ENCODE results near the gene SOX8.
"Not testable (repeated sequence)": the region's sequence is repeated elsewhere in the genome, so short reads cannot be mapped to it uniquely, and the experiment has no call there.

The SOX8 gene

DNA sequence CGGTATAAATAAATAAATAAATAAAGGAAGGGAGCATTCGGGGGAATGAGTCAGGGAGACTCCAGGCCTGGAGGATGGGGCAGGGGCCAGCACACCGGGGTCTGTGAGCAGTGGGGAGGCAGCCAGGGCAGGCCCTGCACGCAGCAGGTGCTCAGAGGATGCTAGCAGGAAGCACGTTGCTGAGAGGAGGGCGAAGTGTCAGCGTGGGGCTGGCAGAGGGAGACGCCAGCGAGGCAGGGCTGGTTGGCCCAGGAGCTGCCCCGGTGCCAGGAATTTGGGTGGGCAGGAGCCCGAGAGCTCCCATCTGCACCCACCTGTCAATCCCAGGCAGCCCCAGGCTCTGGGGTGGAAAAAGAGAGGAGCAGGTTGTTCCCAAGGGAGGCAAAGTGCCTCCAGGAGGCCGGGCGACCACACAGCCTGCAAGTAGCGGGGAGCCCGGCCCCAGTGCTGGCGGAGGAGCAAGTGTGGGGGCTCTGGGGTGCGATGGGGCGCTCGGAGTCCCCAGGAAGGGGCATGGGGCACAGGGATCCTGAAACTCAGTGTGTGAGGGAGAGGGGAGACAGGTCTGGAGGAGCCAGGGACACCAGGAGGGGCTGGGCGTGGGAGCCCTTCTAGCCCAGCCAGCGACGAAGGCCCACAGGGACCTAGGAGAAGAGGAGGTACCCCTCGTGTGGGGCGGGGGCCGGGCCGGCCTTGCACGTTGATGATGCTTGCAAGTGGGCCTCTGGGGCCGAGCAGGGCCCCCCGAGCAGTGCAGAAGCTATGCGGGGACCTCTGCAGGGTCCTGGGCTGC, 28.0 kb downstream of the SOX8 start:
- no peak for DNase-seq (ENCODE audit: low read depth)

DNA sequence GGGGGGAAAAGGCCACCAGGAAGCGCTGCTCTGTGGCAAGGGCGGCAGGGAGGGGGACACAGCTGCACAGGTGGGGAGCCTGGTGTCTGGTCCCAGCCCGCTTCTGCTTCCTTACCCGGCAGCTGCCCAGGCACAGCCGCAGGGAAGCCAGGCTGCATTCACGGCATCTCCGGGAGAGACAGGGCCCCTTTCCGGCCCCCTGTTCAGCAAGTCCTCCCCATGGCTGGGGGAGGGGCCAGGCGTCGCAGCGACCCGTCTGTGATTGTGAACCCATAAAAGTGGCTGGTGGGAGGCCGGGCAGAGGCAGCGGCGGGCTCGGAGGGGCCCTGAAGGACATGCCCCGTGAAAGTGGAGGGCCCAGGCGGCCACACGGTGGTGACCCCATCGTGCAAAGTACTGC, 28.7 kb downstream of the SOX8 start:
- DNase-seq (ENCODE audit: low read depth), result no peak

DNA sequence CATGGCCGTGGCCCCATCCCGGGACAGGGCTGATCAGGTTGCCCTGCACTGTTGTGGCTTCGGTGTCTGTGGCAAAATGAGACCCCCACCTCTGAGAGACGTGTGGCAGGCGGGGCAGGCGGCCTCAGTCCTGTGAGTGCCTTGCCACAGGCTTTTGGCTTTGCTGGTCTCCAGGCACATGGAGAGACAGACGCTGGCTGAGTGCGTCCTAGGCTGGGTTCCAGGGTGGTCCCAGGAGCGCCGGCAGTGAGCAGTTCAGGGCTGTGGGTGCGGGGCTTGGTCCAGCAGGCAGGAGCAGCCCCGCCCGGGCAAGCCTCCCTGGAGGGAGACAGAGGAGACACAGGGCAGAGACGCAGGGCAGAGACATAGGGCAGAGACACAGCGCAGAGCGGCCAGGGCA, 29.2 kb downstream of the SOX8 start:
- DNase-seq (ENCODE audit: low read depth), result no peak

DNA sequence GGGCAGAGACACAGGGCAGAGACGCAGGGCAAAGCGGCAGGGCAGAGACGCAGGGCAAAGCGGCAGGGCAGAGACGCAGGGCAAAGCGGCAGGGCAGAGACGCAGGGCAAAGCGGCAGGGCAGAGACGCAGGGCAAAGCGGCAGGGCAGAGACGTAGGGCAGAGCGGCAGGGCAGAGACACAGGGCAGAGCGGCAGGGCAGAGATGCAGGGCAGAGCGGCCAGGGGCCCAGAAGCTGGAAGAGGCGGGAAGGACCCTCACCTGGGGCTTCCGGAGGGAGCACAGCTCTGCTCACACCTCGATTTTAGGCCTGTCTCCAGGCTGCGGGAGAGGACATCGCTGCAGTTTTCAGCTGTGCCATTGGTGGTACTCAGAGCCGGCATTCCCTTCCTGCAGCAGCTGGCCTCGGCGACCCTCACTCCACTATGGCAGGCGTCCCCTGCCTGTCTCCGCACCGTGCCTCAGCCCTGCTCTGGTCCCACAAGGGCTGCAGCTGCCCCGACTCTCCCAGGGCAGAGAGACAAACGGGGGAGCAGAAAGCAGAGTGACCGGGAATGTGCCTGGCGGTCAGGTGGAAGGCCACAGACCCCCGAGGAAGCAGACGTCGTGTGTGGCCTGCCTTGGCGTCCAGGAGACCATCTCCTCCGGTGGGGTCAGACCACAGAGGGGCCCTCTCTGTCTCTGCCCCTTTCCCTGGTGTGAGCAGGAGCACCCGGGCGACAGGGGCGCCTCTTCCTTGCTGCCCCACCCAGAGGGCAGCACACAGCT, 29.9 kb downstream of the SOX8 start:
- DNase-seq (ENCODE audit: low read depth), result no peak

DNA sequence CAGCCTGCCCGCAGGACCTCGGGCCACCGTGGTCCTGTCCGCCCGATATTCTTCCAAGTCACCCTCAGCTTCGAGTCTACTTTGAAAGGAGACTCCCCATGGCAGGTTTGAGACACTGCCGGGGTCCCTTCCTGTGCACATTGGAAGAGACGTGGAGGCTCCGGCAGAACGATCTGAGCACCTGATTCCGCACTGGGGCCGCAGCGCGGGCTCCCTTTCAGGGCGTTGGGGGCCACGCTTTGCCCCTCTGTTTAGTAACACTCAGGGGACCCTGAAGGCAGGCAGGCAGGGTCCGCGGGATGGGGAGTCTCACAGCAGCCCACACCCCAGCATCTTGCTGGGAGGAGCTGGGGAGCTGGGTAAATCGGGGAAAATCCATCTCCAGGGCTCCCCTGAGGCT, 30.6 kb downstream of the SOX8 start:
- no peak for DNase-seq (ENCODE audit: low read depth)

DNA sequence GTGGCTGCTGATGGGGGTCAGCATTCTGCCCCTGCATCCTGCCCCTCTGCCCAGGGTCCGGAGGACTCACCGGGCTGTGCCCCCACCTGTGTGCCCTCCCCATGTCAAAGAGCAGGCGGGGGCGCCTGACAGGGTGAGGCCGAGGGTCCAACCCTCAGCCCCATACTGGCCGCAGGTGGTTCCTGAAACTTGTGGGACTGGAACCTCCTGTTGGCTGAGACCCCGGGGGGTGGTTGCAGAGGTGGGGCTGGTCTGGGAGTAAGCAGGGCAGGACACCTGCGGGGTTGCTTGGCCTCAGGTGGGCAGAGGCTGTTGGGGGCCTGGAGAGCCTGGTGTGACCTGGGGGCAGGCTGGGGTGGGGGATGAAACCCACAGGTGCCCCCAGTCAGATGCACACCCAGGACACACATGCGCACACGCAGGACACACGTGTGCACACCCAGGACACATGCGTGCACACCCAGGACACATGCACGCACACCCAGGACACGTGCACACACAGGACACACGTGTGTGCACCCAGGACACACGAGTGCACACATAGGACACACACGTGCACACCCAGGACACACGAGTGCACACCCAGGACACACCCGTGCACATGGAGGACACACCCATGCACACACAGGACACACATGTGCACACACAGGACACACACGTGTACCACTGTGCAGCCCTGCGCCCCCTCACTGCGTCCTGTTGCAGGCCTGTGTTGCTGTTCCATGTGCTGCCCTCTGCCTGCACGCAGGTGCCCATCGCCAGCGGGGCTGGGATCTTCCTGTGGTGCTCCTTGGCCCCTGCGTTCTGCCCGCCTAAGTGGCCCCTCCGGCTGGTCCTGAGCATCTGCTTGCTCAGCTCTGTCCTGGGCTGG, 31.4 kb downstream of the SOX8 start:
- DNase-seq (ENCODE audit: low read depth), result no peak

DNA sequence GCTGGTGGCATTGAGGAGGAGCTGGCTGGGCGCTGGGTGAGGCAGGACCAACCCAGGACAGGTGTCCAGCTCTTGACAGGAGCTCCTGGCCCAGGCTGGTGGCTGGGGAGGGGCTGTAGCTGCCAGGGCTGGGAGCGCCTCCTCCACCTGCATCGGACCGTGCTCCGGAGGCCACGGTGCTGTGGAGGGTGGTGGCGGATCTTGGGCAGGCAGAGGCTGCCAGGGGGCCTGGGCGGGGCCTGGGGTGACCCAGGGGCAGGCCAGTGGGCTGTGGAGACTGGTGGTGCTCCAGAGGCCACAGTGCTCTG, 32.0 kb downstream of the SOX8 start:
- no peak for DNase-seq (ENCODE audit: low read depth)

DNA sequence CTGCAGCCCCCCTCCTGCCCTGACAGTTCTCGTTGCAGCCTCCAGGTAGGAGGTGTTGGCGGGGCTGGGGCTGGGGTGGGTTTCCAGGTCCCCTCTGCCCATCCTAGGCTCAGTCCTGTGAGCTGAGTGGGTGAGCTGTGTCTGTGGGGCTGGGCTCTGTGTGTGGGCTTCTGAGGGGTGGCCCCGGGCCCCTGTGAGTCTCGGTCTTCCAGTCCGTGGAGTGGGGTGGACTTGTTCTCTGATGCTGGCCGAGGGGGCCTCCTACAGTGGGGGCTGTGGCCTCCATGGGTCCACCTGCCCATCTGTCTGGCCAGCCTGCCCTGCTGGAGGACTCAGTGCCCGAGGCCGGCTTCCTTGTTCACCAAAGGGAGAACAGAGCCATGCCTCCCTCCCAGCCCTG, 32.7 kb downstream of the SOX8 start:
- no peak for DNase-seq (ENCODE audit: low read depth)

DNA sequence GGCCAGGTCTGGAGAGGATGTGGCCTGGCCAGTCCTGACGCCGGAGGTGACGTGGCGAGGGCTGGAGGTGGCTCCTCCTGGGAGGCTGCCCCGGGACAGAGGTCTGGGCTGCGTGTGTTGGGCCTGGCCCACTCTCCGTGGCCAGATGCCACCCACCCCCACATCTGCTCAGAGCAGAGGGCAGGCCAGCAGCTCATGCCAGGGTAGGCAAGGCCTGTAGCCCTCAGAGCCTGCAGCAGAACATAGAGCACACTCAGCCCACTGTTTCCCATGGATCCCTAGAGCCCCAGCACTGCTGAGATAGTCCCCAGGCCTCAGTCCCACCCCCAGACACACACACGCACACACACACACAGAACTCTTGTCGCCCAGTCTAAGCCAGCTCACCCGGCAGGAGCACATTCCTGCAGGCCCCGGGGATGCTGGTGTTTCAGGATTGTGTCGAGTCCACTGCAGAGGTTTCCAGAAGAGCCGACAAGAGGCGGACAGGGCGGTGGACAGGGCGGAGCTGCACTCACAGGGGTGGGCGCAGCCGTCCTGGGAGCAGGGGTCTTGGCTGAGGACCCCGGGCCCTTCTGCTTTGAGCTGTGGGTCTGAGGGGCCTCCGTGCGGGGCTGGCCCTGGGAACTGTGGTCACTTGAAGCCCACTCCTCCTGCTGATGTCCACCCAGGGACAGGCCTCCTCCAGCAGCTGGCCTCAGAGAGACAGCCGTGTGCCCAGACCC, 33.4 kb downstream of the SOX8 start:
- no peak for DNase-seq (ENCODE audit: low read depth)

DNA sequence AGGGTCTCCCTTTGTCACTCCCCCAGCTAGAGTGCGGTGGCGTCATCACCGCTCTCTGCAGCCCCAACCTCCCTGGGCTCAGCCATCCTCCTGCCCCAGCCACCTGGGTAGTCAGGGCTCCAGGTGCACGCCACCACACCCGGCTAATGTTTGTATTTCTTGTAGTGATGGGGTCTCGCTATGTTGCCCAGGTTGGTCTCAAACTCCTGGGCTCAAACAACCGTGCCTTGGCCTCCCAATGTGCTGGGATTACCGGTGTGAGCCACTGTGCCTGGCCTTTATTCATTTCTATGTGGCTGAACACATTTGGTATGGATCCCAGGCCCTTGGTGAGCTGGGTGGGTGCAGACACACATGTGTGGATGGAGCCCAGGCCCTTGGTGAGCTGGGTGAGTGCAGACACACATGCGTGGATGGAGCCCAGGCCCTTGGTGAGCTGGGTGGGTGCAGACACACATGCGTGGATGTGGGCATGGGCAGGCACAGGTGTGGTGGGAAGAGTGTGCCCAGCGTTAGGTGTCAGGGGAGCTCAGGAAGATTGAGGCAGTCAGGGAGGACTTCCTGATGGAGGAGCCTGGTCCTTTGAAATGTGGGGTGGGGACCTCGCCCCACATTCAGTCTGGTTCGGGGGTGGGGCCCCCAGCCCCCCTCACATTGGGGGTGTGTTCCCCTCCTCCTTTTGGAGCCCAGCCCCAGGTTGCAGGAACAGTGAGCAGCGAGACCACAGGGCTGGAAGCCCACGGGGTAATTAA, 37.1 kb downstream of the SOX8 start:
- no peak for DNase-seq (ENCODE audit: low read depth)

DNA sequence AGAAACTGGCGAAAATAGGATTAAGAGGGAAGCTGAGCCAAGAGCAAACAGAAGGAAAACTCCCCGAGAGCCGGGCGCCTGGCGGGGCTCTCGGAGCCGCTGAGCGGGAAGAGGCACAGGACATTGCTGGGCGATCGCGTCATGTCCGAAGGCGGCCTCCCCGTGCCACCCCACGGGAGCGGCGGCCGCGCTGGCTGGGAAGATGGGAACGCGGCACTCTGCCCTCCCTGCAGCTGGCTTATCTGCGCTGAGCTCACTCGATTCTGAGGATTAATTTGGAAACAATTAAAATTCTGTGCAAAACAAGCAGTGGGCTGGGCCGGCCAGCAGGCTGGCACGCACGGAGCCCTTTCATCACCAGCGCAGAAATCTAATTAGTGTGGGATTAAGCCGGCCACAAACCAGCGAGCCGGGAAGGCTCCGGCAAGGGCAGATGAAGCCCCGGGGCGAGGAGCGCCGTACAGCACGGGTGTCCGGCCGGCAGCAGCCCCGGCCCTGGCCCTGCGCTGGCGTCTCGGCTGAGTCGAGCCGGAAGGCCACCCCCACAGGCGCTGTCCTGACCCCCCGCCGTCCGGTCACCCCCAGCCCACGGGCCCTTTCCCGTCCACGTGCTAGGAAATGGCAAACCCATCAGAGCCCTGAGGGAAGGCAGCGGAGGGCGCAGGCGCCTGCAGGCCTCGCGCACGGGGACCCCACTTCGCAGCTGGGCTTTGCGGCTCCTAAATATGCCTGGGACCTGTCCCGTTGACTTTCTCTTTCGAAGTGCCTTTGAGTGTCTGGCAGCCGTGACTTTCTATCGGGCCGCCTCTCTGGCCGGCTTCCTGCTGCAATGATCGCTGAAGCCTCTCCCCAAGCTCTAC, 37.9 kb downstream of the SOX8 start:
- DNase-seq (ENCODE audit: low read depth), result no peak

DNA sequence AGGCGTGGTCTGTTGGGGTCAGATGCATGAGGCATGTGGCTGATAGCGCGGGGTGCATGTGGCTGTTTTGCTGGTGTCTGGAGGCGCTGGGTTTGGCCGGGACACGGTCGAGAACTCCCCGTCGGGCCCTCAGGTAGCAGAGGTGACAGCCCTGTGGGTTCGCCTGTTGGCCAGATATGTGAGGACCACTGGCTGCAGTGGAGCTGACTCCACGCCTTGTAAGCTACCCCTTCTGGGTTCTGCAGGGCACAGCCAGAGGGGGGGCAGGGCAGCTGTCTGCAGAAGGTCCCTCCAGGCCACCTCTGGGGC, 38.5 kb downstream of the SOX8 start:
- DNase-seq (ENCODE audit: low read depth), result no peak

DNA sequence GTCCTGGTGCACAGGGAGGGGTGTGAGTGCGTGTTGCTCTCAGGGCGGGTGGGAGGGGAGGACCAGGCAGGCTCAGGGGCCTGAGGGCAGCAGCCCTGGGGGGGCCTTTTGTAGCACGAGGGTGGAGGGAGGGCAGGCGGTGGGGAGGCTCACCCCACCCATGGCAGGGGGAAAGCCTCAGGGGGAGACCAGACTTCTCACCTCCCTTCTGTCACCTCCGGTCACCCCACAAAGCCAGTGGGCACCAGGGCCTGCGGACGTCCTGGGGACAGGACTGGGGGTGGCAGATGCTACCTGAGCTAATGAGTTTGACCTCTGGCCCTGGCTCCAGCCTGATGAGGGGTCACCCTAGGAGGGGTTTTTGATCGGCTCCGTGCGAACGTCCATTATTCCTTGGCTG, 39.0 kb downstream of the SOX8 start:
- DNase-seq (ENCODE audit: low read depth), result no peak

DNA sequence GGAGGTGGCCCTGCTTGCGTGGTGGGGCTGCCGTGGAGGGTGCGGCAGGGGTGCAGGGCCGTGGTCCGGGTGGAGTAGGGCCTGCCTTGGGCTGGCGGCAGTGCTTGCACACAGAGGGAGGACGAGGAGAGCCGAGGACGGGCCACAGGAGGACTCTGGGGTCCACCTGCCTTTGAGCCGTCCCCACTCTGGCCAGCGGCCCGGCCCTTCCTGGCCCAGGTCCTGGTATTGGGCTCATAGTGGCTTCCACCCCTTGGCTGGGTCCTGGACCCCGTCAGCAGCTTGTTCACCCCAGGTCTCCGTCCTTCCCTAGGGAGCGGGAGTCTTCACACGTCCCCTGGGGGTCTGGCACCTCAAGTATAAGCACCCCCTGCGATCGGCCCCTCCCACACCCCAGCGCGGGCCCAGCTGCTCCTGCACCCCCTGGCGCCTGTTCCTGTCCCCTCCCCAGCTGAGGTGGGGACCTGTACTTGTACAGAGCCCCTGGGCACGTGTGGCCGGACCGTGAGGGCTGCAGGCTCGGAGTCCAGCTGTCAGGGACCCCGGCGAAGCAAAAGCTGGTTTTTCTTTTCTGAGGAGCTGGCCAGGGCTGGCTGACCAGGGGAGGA, 40.1 kb downstream of the SOX8 start:
- no peak for DNase-seq (ENCODE audit: low read depth)

DNA sequence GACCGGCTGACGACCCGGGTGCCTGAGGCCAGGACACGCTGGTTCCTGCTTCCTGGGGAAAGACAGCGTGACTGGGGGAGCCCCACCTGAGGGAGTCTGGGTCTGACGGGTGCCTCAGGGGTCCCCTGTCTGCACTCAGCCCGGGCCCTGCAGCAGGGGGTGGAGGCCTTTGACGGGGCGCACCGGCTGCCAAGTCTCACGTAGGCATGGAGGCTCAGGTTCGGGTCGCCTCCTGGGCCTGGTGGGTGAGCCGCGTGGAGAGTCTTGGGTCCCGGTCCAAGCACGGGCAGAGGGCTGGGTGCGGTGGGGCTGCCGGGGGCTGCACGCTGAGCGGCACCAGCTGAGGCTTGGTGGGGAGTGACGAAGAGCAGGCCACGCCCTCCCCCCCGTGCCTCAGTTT, 40.9 kb downstream of the SOX8 start:
- DNase-seq (ENCODE audit: low read depth), result no peak

DNA sequence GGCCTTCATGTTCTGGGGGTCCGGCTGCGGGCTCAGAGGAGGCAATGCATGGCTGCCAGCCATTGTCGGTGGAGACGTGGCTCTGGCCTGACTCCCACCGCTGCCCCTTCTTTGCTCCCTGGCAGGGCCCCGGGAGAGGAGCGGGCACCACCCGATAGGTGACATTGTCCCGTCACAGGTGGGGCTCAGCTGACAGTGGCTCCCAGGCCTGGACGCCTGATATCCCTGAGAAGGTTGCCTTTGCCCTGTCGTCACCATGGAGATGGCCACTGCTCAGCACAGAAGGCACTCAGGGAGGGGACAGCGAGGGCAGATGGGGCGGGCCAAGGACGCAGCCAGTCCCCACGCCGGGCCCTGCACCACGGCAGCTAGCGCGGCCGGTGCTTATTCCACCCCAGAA, 42.6 kb downstream of the SOX8 start:
- no peak for DNase-seq (ENCODE audit: low read depth)

DNA sequence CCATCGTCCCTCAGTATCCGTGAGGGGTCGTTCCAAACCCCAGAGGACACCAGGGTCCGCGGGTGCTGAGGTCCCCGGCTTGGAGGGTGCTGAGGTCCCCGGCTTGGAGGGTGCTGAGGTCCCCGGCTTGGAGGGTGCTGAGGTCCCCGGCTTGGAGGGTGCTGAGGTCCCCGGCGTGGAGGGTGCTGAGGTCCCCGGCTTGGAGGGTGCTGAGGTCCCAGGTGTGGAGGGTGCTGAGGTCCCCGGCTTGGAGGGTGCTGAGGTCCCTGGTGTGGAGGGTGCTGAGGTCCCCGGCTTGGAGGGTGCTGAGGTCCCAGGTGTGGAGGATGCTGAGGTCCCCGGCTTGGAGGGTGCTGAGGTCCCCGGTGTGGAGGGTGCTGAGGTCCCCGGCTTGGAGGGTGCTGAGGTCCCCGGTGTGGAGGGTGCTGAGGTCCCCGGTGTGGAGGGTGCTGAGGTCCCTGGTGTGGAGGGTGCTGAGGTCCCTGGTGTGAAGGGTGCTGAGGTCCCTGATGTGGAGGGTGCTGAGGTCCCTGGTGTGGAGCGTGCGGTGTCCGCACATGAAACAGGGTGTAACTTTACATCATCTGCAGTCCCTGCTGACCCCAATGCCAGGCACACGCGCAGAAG, 43.7 kb downstream of the SOX8 start:
- DNase-seq (ENCODE audit: low read depth), result not testable (repeated sequence)

DNA sequence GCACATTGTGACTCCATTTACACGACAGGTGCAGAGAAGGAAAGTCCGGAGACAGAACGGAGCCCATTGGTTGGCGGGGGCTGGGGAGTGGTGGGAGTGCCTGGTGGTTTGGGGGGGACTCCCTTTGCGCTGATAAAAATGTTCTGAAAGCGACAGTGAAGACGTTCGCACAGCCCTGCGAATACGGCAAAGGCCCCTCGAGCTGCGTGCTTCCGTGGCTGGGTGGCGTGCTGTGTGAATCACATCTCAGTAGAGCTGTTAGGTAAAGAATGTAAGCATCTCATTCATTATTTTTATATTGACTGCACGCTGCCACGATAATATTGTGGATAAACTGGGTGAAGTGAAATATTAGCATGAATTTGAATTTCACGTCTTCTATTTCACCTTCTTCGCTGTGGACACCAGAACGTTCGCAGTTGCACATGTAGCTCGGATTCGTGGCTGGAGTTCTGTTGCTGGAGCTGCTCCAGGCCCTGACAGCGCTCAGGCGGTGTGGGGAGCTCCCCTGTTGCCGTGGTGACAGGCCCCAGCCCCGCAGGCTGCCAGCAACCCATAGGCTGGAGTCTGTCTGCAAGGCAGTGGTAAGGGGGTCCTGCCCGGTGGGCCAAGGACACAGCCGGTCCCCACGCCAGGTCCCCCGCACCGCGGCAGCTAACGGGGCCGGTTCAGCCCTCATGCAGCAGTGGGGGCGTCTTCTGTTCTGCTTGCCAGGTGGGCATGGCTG, 44.6 kb downstream of the SOX8 start:
- no peak for DNase-seq (ENCODE audit: low read depth)
